GM23338 (cell line): ENCODE measurements around the gene LRRFIP1. TPM values are rescaled to one million over a fixed set of nuclear protein-coding genes. Genes with fewer than 3 reads are reported as not detected.

Experiments
- ATAC-seq: fragments of 200-7000 bp; cut with Tn5 transposase; 3 replicates; pipeline ENCODE4 v1.9.1; 2020
- DNase-seq: peaks from one replicate; pipeline ENCODE4 v3.0.0-alpha.2; 2015; ENCODE audit warnings: low spot score
- H2AFZ ChIP-seq: fragments of 200-600 bp; sonication (generic); 2 replicates; pipeline ENCODE4 v1.8.0; 2016; ENCODE audit warnings: antibody characterized with exemption, mild to moderate bottlenecking, moderate library complexity
- H3F3A ChIP-seq: fragments of 200-600 bp; sonication (generic); replicated peaks from 2 replicates; pipeline ENCODE4 v1.8.0; 2017; ENCODE audit warnings: antibody characterized with exemption, mixed run types, low read depth
- H3K27ac ChIP-seq: fragments of 200-600 bp; sonication (generic); 2 replicates; pipeline ENCODE4 v1.6.1; 2016; ENCODE audit warnings: low read depth
- H3K27me3 ChIP-seq: fragments of 200-600 bp; sonication (generic); 2 replicates; pipeline ENCODE4 v1.8.0; 2016; ENCODE audit warnings: mild to moderate bottlenecking, mixed run types, moderate library complexity; ENCODE audit not compliant: insufficient read depth
- H3K36me3 ChIP-seq: fragments of 200-600 bp; sonication (generic); 2 replicates; pipeline ENCODE4 v1.8.0; 2016; ENCODE audit warnings: mild to moderate bottlenecking; ENCODE audit not compliant: insufficient read depth
- H3K4me1 ChIP-seq: fragments of 200-600 bp; sonication (generic); 2 replicates; pipeline ENCODE4 v1.8.0; 2016; ENCODE audit warnings: mild to moderate bottlenecking, moderate library complexity; ENCODE audit not compliant: insufficient read depth
- H3K4me2 ChIP-seq: fragments of 200-600 bp; sonication (generic); 2 replicates; pipeline ENCODE4 v1.7.1; 2017; ENCODE audit warnings: mixed run types
- H3K4me3 ChIP-seq: fragments of 200-600 bp; sonication (generic); 2 replicates; pipeline ENCODE4 v1.6.1; 2016; ENCODE audit warnings: mixed run types
- H3K79me2 ChIP-seq: fragments of 200-600 bp; sonication (generic); replicated peaks from 2 replicates; pipeline ENCODE4 v1.8.0; 2017; ENCODE audit warnings: mild to moderate bottlenecking; ENCODE audit not compliant: insufficient read depth
- H3K9me2 ChIP-seq: fragments of 200-600 bp; sonication (generic); 2 replicates; pipeline ENCODE4 v1.8.0; 2017; ENCODE audit not compliant: insufficient read depth
- H4K20me1 ChIP-seq: fragments of 200-600 bp; sonication (generic); replicated peaks from 2 replicates; pipeline ENCODE4 v1.8.0; 2017; ENCODE audit warnings: mild to moderate bottlenecking; ENCODE audit not compliant: insufficient read depth
- H3K27ac Mint-ChIP-seq: 2 replicates; pipeline ENCODE4 v1.8.0; 2020; ENCODE audit warnings: inconsistent platforms, mild to moderate bottlenecking, moderate library complexity, mixed read lengths
- H3K27me3 Mint-ChIP-seq: 3 replicates; pipeline ENCODE4 v1.8.0; 2022; ENCODE audit warnings: low read depth, mild to moderate bottlenecking, moderate library complexity, mixed read lengths, inconsistent platforms; ENCODE audit not compliant: insufficient read depth, poor library complexity
- H3K36me3 Mint-ChIP-seq: 3 replicates; pipeline ENCODE4 v1.8.0; 2021; ENCODE audit warnings: low read depth, mild to moderate bottlenecking, inconsistent platforms, moderate library complexity, mixed read lengths
- H3K4me1 Mint-ChIP-seq: 3 replicates; pipeline ENCODE4 v1.8.0; 2020; ENCODE audit warnings: mild to moderate bottlenecking, inconsistent platforms, mixed read lengths
- H3K4me3 Mint-ChIP-seq: 3 replicates; pipeline ENCODE4 v1.8.0; 2021; ENCODE audit warnings: moderate library complexity, mild to moderate bottlenecking, inconsistent platforms, mixed read lengths
- H3K9me3 Mint-ChIP-seq: 3 replicates; pipeline ENCODE4 v1.8.0; 2020; ENCODE audit warnings: moderate library complexity, mild to moderate bottlenecking, inconsistent platforms, mixed read lengths
- CREB1 ChIP-seq: fragments of 250-450 bp; sonication (Bioruptor Pico); IDR thresholded peaks from 2 replicates; pipeline ENCODE4 v1.5.0; 2020; ENCODE audit warnings: low read depth, mild to moderate bottlenecking, moderate library complexity
- ETS1 ChIP-seq: IDR thresholded peaks from 2 replicates; pipeline ENCODE4 v1.6.1; 2016; ENCODE audit warnings: antibody characterized with exemption
- EZH2 ChIP-seq: fragments of 200-600 bp; sonication (generic); IDR thresholded peaks from one replicate; pipeline ENCODE4 v1.8.0; 2017; ENCODE audit warnings: antibody characterized with exemption, mild to moderate bottlenecking, low read depth; ENCODE audit not compliant: unreplicated experiment
- EZH2phosphoT487 ChIP-seq: fragments of 200-600 bp; sonication (generic); IDR thresholded peaks from one replicate; pipeline ENCODE4 v1.8.1; 2018; ENCODE audit warnings: antibody characterized with exemption; ENCODE audit not compliant: unreplicated experiment
- JUNB ChIP-seq: IDR thresholded peaks from one replicate; pipeline ENCODE4 v1.6.1; 2016; ENCODE audit warnings: antibody characterized with exemption; ENCODE audit not compliant: unreplicated experiment
- NANOG ChIP-seq: IDR thresholded peaks from 2 replicates; pipeline ENCODE4 v1.6.1; 2016; ENCODE audit warnings: antibody characterized with exemption, borderline replicate concordance
- POLR2AphosphoS5 ChIP-seq: IDR thresholded peaks from 2 replicates; pipeline ENCODE4 v1.6.1; 2016; ENCODE audit warnings: antibody characterized with exemption, low read depth
- STAT1 ChIP-seq: IDR thresholded peaks from one replicate; pipeline ENCODE4 v1.6.1; 2016; ENCODE audit warnings: antibody characterized with exemption; ENCODE audit not compliant: unreplicated experiment
- ZNF114 ChIP-seq: fragments of 250-450 bp; sonication (Bioruptor Pico); IDR thresholded peaks from 2 replicates; pipeline ENCODE4 v1.5.0; 2020; ENCODE audit warnings: mild to moderate bottlenecking, moderate library complexity
- ZNF331 ChIP-seq: fragments of 250-450 bp; sonication (Bioruptor Pico); IDR thresholded peaks from 2 replicates; pipeline ENCODE4 v1.5.0; 2020; ENCODE audit warnings: low read depth, mild to moderate bottlenecking, moderate library complexity
- polyA plus RNA-seq: library from polyadenylated mRNA; unstranded; fragments of >200 nt; fragmentation: Nextera tagmentation; extraction: Ambion mirVana; gene quantifications from 2 replicates; pipeline ENCODE4 v1.2.1, GENCODE V29; 2016
- total RNA-seq: library from RNA; depleted of rRNA; stranded (reverse); fragments of >200 nt; shearing (Covaris generic); gene quantifications from 2 replicates; pipeline ENCODE4 v1.2.3, GENCODE V29; 2014
- TF ChIP-seq, protein P1 (sequence below): fragments of 250-450 bp; sonication (Bioruptor Pico); IDR thresholded peaks from 2 replicates; pipeline ENCODE4 v1.5.0; 2020; ENCODE audit warnings: mild to moderate bottlenecking, moderate library complexity
- TF ChIP-seq, protein P2 (sequence below), 2 experiments: fragments of 200-600 bp in 1 of 2; sonication (generic) in 1 of 2; conservative IDR thresholded peaks; 2 replicates each; pipeline versions ENCODE4 v1.5.1 to v1.6.1; 2016 to 2017; ENCODE audit warnings: antibody characterized with exemption in 2 of 2, low read depth in 2 of 2, mild to moderate bottlenecking in 2 of 2, moderate library complexity in 1 of 2
- TF ChIP-seq, protein P3 (sequence below): IDR thresholded peaks from one replicate; pipeline ENCODE4 v1.6.1; 2018; ENCODE audit warnings: antibody characterized with exemption; ENCODE audit not compliant: unreplicated experiment

Gene LRRFIP1
- total and polyA plus RNA-seq, 2 experiments from 2014 or later, result 59.6 to 178 TPM

GRCh38 chr2:237754182-237754581 lies 126.8 kb downstream of the LRRFIP1 start:
- H3K36me3 ChIP-seq, result peaks cover 37% of the 10 kb centered on the region
- TF ChIP-seq EZH2 (no peak), EZH2phosphoT487 (no peak), ZNF114 (CRISPR knock-in tag) (no peak), STAT1 (no peak), ETS1 (no peak), NANOG (no peak), ZNF331 (CRISPR knock-in tag) (no peak), POLR2AphosphoS5 (no peak), JUNB (no peak), CREB1 (CRISPR knock-in tag) (no peak)
- TF ChIP-seq, protein P1, sequence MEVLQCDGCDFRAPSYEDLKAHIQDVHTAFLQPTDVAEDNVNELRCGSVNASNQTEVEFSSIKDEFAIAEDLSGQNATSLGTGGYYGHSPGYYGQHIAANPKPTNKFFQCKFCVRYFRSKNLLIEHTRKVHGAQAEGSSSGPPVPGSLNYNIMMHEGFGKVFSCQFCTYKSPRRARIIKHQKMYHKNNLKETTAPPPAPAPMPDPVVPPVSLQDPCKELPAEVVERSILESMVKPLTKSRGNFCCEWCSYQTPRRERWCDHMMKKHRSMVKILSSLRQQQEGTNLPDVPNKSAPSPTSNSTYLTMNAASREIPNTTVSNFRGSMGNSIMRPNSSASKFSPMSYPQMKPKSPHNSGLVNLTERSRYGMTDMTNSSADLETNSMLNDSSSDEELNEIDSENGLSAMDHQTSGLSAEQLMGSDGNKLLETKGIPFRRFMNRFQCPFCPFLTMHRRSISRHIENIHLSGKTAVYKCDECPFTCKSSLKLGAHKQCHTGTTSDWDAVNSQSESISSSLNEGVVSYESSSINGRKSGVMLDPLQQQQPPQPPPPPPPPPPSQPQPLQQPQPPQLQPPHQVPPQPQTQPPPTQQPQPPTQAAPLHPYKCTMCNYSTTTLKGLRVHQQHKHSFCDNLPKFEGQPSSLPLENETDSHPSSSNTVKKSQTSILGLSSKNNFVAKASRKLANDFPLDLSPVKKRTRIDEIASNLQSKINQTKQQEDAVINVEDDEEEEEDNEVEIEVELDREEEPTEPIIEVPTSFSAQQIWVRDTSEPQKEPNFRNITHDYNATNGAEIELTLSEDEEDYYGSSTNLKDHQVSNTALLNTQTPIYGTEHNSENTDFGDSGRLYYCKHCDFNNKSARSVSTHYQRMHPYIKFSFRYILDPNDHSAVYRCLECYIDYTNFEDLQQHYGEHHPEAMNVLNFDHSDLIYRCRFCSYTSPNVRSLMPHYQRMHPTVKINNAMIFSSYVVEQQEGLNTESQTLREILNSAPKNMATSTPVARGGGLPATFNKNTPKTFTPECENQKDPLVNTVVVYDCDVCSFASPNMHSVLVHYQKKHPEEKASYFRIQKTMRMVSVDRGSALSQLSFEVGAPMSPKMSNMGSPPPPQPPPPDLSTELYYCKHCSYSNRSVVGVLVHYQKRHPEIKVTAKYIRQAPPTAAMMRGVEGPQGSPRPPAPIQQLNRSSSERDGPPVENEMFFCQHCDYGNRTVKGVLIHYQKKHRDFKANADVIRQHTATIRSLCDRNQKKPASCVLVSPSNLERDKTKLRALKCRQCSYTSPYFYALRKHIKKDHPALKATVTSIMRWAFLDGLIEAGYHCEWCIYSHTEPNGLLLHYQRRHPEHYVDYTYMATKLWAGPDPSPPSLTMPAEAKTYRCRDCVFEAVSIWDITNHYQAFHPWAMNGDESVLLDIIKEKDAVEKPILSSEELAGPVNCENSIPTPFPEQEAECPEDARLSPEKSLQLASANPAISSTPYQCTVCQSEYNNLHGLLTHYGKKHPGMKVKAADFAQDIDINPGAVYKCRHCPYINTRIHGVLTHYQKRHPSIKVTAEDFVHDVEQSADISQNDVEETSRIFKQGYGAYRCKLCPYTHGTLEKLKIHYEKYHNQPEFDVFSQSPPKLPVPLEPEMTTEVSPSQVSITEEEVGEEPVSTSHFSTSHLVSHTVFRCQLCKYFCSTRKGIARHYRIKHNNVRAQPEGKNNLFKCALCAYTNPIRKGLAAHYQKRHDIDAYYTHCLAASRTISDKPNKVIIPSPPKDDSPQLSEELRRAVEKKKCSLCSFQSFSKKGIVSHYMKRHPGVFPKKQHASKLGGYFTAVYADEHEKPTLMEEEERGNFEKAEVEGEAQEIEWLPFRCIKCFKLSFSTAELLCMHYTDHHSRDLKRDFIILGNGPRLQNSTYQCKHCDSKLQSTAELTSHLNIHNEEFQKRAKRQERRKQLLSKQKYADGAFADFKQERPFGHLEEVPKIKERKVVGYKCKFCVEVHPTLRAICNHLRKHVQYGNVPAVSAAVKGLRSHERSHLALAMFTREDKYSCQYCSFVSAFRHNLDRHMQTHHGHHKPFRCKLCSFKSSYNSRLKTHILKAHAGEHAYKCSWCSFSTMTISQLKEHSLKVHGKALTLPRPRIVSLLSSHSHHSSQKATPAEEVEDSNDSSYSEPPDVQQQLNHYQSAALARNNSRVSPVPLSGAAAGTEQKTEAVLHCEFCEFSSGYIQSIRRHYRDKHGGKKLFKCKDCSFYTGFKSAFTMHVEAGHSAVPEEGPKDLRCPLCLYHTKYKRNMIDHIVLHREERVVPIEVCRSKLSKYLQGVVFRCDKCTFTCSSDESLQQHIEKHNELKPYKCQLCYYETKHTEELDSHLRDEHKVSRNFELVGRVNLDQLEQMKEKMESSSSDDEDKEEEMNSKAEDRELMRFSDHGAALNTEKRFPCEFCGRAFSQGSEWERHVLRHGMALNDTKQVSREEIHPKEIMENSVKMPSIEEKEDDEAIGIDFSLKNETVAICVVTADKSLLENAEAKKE, result no peak
- TF ChIP-seq, protein P2, sequence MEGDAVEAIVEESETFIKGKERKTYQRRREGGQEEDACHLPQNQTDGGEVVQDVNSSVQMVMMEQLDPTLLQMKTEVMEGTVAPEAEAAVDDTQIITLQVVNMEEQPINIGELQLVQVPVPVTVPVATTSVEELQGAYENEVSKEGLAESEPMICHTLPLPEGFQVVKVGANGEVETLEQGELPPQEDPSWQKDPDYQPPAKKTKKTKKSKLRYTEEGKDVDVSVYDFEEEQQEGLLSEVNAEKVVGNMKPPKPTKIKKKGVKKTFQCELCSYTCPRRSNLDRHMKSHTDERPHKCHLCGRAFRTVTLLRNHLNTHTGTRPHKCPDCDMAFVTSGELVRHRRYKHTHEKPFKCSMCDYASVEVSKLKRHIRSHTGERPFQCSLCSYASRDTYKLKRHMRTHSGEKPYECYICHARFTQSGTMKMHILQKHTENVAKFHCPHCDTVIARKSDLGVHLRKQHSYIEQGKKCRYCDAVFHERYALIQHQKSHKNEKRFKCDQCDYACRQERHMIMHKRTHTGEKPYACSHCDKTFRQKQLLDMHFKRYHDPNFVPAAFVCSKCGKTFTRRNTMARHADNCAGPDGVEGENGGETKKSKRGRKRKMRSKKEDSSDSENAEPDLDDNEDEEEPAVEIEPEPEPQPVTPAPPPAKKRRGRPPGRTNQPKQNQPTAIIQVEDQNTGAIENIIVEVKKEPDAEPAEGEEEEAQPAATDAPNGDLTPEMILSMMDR (conservative IDR thresholded peaks at IDR 0.05; ENCODE audit: low read depth in 2 of 2), result no peak
- TF ChIP-seq, protein P3, sequence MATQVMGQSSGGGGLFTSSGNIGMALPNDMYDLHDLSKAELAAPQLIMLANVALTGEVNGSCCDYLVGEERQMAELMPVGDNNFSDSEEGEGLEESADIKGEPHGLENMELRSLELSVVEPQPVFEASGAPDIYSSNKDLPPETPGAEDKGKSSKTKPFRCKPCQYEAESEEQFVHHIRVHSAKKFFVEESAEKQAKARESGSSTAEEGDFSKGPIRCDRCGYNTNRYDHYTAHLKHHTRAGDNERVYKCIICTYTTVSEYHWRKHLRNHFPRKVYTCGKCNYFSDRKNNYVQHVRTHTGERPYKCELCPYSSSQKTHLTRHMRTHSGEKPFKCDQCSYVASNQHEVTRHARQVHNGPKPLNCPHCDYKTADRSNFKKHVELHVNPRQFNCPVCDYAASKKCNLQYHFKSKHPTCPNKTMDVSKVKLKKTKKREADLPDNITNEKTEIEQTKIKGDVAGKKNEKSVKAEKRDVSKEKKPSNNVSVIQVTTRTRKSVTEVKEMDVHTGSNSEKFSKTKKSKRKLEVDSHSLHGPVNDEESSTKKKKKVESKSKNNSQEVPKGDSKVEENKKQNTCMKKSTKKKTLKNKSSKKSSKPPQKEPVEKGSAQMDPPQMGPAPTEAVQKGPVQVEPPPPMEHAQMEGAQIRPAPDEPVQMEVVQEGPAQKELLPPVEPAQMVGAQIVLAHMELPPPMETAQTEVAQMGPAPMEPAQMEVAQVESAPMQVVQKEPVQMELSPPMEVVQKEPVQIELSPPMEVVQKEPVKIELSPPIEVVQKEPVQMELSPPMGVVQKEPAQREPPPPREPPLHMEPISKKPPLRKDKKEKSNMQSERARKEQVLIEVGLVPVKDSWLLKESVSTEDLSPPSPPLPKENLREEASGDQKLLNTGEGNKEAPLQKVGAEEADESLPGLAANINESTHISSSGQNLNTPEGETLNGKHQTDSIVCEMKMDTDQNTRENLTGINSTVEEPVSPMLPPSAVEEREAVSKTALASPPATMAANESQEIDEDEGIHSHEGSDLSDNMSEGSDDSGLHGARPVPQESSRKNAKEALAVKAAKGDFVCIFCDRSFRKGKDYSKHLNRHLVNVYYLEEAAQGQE, result no peak
- no peak overlapping the region for H3K4me2 ChIP-seq
- H3K79me2 ChIP-seq, result no peaks in the 10 kb centered on the region
- H4K20me1 ChIP-seq, result peaks cover 7% of the 10 kb centered on the region; the same call in 1 of the 2 replicates
- no peak overlapping the region for H3K27ac Mint-ChIP-seq
- H3K4me3 Mint-ChIP-seq, result no peak overlapping the region
- no peaks in the 10 kb centered on the region for H3K4me1 Mint-ChIP-seq
- no peak for ATAC-seq
- no peak for DNase-seq
- no peak overlapping the region for H2AFZ ChIP-seq
- H3K36me3 Mint-ChIP-seq, result peaks cover 57% of the 10 kb centered on the region
- no peak overlapping the region for H3K4me3 ChIP-seq
- peaks cover 4% of the 10 kb centered on the region; the same call in 1 of the 2 replicates for H3F3A ChIP-seq
- peaks cover 3% of the 10 kb centered on the region for H3K27me3 Mint-ChIP-seq
- H3K9me3 Mint-ChIP-seq, result no peaks in the 10 kb centered on the region
- H3K4me1 ChIP-seq, result no peaks in the 10 kb centered on the region
- no peak overlapping the region for H3K27ac ChIP-seq
- no peaks in the 10 kb centered on the region for H3K27me3 ChIP-seq
- no peaks in the 10 kb centered on the region for H3K9me2 ChIP-seq
